Measurements from ENCODE around the gene SRPX.

DNA sequence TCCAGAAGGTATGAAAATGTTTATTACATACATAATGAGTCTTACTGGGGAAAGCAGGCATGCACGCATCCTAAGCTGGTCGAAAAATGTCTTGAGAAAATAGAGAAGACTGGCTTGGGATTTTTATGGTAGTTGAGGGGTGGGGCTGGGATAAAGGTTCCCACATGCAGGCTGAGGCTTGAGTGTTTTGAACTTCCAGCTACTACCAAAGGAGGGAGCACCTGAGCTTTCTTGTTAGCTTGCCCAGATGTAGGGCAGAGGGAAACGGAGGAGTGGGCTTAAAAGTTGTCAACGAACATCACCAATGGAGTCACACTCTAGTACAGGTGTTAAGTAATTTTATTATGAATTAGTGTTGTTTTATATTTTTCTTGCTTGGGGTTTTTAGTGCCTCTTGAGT is 39.6 kb upstream of the SRPX start:
- TF ChIP-seq, protein P1, sequence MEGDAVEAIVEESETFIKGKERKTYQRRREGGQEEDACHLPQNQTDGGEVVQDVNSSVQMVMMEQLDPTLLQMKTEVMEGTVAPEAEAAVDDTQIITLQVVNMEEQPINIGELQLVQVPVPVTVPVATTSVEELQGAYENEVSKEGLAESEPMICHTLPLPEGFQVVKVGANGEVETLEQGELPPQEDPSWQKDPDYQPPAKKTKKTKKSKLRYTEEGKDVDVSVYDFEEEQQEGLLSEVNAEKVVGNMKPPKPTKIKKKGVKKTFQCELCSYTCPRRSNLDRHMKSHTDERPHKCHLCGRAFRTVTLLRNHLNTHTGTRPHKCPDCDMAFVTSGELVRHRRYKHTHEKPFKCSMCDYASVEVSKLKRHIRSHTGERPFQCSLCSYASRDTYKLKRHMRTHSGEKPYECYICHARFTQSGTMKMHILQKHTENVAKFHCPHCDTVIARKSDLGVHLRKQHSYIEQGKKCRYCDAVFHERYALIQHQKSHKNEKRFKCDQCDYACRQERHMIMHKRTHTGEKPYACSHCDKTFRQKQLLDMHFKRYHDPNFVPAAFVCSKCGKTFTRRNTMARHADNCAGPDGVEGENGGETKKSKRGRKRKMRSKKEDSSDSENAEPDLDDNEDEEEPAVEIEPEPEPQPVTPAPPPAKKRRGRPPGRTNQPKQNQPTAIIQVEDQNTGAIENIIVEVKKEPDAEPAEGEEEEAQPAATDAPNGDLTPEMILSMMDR (conservative IDR thresholded peaks at IDR 0.05; ENCODE audit: low read depth, low read length), result peak; percentile 33
- no peak for TF ChIP-seq POLR2A (IDR thresholded peaks at IDR 0.05; ENCODE audit: low read depth, low read length)
- TF ChIP-seq FOS (IDR thresholded peaks at IDR 0.05; ENCODE audit: low read depth, low read length), result no peak
- no peak for TF ChIP-seq MAZ (IDR thresholded peaks at IDR 0.05; ENCODE audit: borderline replicate concordance, low read depth, low read length)
- no peak for TF ChIP-seq BHLHE40 (IDR thresholded peaks at IDR 0.05; ENCODE audit: low read depth, low read length)
- TF ChIP-seq, protein P2, sequence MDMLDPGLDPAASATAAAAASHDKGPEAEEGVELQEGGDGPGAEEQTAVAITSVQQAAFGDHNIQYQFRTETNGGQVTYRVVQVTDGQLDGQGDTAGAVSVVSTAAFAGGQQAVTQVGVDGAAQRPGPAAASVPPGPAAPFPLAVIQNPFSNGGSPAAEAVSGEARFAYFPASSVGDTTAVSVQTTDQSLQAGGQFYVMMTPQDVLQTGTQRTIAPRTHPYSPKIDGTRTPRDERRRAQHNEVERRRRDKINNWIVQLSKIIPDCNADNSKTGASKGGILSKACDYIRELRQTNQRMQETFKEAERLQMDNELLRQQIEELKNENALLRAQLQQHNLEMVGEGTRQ (IDR thresholded peaks at IDR 0.05; ENCODE audit: low read depth, low read length), result no peak
- no peak for TF ChIP-seq SMC3 (IDR thresholded peaks at IDR 0.05; ENCODE audit: low read depth, low read length)
- TF ChIP-seq RAD21 (IDR thresholded peaks at IDR 0.05; ENCODE audit: low read length), result peak; percentile 27; the same call in 1 of the 2 replicates
- TF ChIP-seq MXI1 (IDR thresholded peaks at IDR 0.05; ENCODE audit: borderline replicate concordance, low read depth, low read length), result no peak
- TF ChIP-seq, protein P3, sequence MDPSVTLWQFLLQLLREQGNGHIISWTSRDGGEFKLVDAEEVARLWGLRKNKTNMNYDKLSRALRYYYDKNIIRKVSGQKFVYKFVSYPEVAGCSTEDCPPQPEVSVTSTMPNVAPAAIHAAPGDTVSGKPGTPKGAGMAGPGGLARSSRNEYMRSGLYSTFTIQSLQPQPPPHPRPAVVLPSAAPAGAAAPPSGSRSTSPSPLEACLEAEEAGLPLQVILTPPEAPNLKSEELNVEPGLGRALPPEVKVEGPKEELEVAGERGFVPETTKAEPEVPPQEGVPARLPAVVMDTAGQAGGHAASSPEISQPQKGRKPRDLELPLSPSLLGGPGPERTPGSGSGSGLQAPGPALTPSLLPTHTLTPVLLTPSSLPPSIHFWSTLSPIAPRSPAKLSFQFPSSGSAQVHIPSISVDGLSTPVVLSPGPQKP (IDR thresholded peaks at IDR 0.05; ENCODE audit: borderline replicate concordance, low read depth, low read length), result no peak
- no peak for TF ChIP-seq RFX5 (IDR thresholded peaks at IDR 0.05; ENCODE audit: low read depth, low read length)
- TF ChIP-seq CEBPB (IDR thresholded peaks at IDR 0.05; ENCODE audit: low read depth, low read length), result no peak
- TF ChIP-seq MAFK (IDR thresholded peaks at IDR 0.05; ENCODE audit: low read depth, low read length), result no peak
- no peak for TF ChIP-seq NFE2L2 (IDR thresholded peaks at IDR 0.05; ENCODE audit: low read depth, low read length)

Measured in IMR-90 (cell line).